Neural cell (in vitro differentiated cells): Measurements from ENCODE around the gene HNRNPUL1. TPM values are rescaled to one million over a fixed set of nuclear protein-coding genes. Genes with fewer than 3 reads are reported as not detected.

Source experiments
- H2AFZ ChIP-seq: fragments of 200-600, 300-800 bp; sonication (generic), shearing (Covaris generic); 2 replicates; pipeline ENCODE4 v1.6.0; 2014; ENCODE audit warnings: low read depth, mild to moderate bottlenecking, antibody characterized with exemption, low read length, moderate library complexity
- H3F3A ChIP-seq: fragments of 200-600 bp; shearing (Covaris generic); 2 replicates; pipeline ENCODE4 v1.6.1; 2016; ENCODE audit warnings: mild to moderate bottlenecking, moderate library complexity, mixed read lengths, antibody characterized with exemption, low read length; ENCODE audit not compliant: insufficient read depth, poor library complexity, severe bottlenecking
- H3K27ac ChIP-seq: fragments of 200-600, 300-800 bp; sonication (generic), shearing (Covaris generic); 2 replicates; pipeline ENCODE4 v1.5.1; 2014; ENCODE audit warnings: mild to moderate bottlenecking, low read length, moderate library complexity
- H3K27me3 ChIP-seq: fragments of 300-800, 200-600 bp; sonication (generic), shearing (Covaris generic); 2 replicates; pipeline ENCODE4 v1.6.0; 2014; ENCODE audit warnings: mild to moderate bottlenecking, low read depth, low read length, moderate library complexity; ENCODE audit not compliant: insufficient read depth
- H3K36me3 ChIP-seq: fragments of 300-800, 200-600 bp; sonication (generic), shearing (Covaris generic); 2 replicates; pipeline ENCODE4 v1.5.1; 2014; ENCODE audit warnings: mild to moderate bottlenecking, antibody characterized with exemption, low read length, moderate library complexity; ENCODE audit not compliant: insufficient read depth
- H3K4me2 ChIP-seq: fragments of 300-800, 200-600 bp; sonication (generic), shearing (Covaris generic); 2 replicates; pipeline ENCODE4 v1.6.0; 2014; ENCODE audit warnings: mild to moderate bottlenecking, low read length
- H3K4me3 ChIP-seq: fragments of 300-800, 200-600 bp; sonication (generic), shearing (Covaris generic); 2 replicates; pipeline ENCODE4 v1.5.1; 2014; ENCODE audit warnings: mild to moderate bottlenecking, low read length, moderate library complexity
- H3K79me2 ChIP-seq: fragments of 200-600 bp; shearing (Covaris generic); replicated peaks from 2 replicates; pipeline ENCODE4 v1.6.0; 2014; ENCODE audit warnings: mild to moderate bottlenecking, low read length, moderate library complexity; ENCODE audit not compliant: insufficient read depth
- H3K9ac ChIP-seq: fragments of 300-800, 200-600 bp; sonication (generic), shearing (Covaris generic); 2 replicates; pipeline ENCODE4 v1.6.1; 2016; ENCODE audit warnings: mild to moderate bottlenecking, low read length, mixed read lengths
- H3K9me2 ChIP-seq: fragments of 200-600 bp; shearing (Covaris generic); 2 replicates; pipeline ENCODE4 v1.6.1; 2016; ENCODE audit warnings: mild to moderate bottlenecking, low read length, mixed read lengths; ENCODE audit not compliant: insufficient read depth
- H3K9me3 ChIP-seq: fragments of 200-600, 300-800 bp; sonication (generic), shearing (Covaris generic); 2 replicates; pipeline ENCODE4 v1.6.1; 2016; ENCODE audit warnings: mild to moderate bottlenecking, mixed run types, low read length, moderate library complexity, mixed read lengths
- H4K20me1 ChIP-seq: fragments of 200-600 bp; shearing (Covaris generic); 2 replicates; pipeline ENCODE4 v1.6.1; 2016; ENCODE audit warnings: mild to moderate bottlenecking, mixed run types; ENCODE audit not compliant: insufficient read depth
- CTCF ChIP-seq: fragments of 450-650 bp; IDR thresholded peaks from 2 replicates; pipeline ENCODE4 v1.5.1; 2014; ENCODE audit warnings: antibody characterized with exemption, mild to moderate bottlenecking, moderate library complexity; ENCODE audit not compliant: poor library complexity, severe bottlenecking
- EP300 ChIP-seq: fragments of 450-650 bp; conservative IDR thresholded peaks from 2 replicates; pipeline ENCODE4 v1.6.1; 2014; ENCODE audit warnings: antibody characterized with exemption, mild to moderate bottlenecking, moderate library complexity; ENCODE audit not compliant: poor library complexity, severe bottlenecking
- EZH2 ChIP-seq: fragments of 200-600, 300-800 bp; shearing (Covaris generic), sonication (generic); IDR thresholded peaks from 2 replicates; pipeline ENCODE4 v1.6.1; 2014; ENCODE audit warnings: antibody characterized with exemption, low read length, borderline replicate concordance, mild to moderate bottlenecking; ENCODE audit not compliant: insufficient read depth, poor library complexity, severe bottlenecking
- MXI1 ChIP-seq: fragments of 450-650 bp; conservative IDR thresholded peaks from 2 replicates; pipeline ENCODE4 v1.6.1; 2014; ENCODE audit warnings: antibody characterized with exemption, mild to moderate bottlenecking; ENCODE audit not compliant: poor library complexity, severe bottlenecking
- POLR2AphosphoS5 ChIP-seq: IDR thresholded peaks from 2 replicates; pipeline ENCODE4 v1.6.1; 2012
- RAD21 ChIP-seq: fragments of 450-650 bp; conservative IDR thresholded peaks from 2 replicates; pipeline ENCODE4 v1.6.1; 2014; ENCODE audit warnings: antibody characterized with exemption, mild to moderate bottlenecking, moderate library complexity
- REST ChIP-seq: IDR thresholded peaks from 2 replicates; pipeline ENCODE4 v1.6.1; 2012; ENCODE audit warnings: borderline replicate concordance
- SMC3 ChIP-seq: fragments of 450-650 bp; conservative IDR thresholded peaks from 2 replicates; pipeline ENCODE4 v1.6.1; 2014; ENCODE audit warnings: antibody characterized with exemption, mild to moderate bottlenecking, moderate library complexity; ENCODE audit not compliant: poor library complexity
- TAF1 ChIP-seq: IDR thresholded peaks from 2 replicates; pipeline ENCODE4 v1.6.1; 2012; ENCODE audit warnings: low read depth
- polyA plus RNA-seq: library from polyadenylated mRNA; depleted of rRNA; stranded (reverse); fragments of >200 nt; gene quantifications from 2 replicates; pipeline ENCODE4 v1.2.3, GENCODE V29; 2014

HNRNPUL1 gene
- polyA plus RNA-seq, 1 donor from 2014 or later, result 34.6 TPM

GRCh38 chr19:41307090-41307875, 43.1 kb downstream of the HNRNPUL1 start:
- Histone ChIP-seq H3K27ac (no peak overlapping the region), H3K36me3 (no peaks in the 10 kb centered on the region), H3K9me3 (no peaks in the 10 kb centered on the region), H3K9me2 (no peaks in the 10 kb centered on the region), H3F3A (no peaks in the 10 kb centered on the region), H3K4me2 (no peak overlapping the region), H2AFZ (no peak overlapping the region), H3K27me3 (no peaks in the 10 kb centered on the region), H3K79me2 (peaks cover 10% of the 10 kb centered on the region), H4K20me1 (no peaks in the 10 kb centered on the region), H3K4me3 (no peak overlapping the region), H3K9ac (no peak overlapping the region)
- no peak for TF ChIP-seq POLR2AphosphoS5
- TF ChIP-seq MXI1, result no peak
- no peak for TF ChIP-seq CTCF
- TF ChIP-seq REST, result no peak

GRCh38 chr19:41307954-41308449, 43.8 kb downstream of the HNRNPUL1 start:
- Histone ChIP-seq H3F3A (no peaks in the 10 kb centered on the region), H3K9me3 (no peaks in the 10 kb centered on the region), H3K79me2 (peaks cover 10% of the 10 kb centered on the region), H3K27me3 (no peaks in the 10 kb centered on the region), H3K9me2 (no peaks in the 10 kb centered on the region), H3K36me3 (no peaks in the 10 kb centered on the region), H3K4me2 (no peak overlapping the region), H4K20me1 (no peaks in the 10 kb centered on the region), H3K4me3 (no peak overlapping the region), H3K27ac (peak overlapping the region; percentile 23), H2AFZ (no peak overlapping the region), H3K9ac (no peak overlapping the region)
- TF ChIP-seq EZH2, result no peak
- no peak for TF ChIP-seq REST
- no peak for TF ChIP-seq SMC3
- TF ChIP-seq MXI1, result no peak
- no peak for TF ChIP-seq POLR2AphosphoS5
- no peak for TF ChIP-seq CTCF
- TF ChIP-seq EP300, result no peak
- no peak for TF ChIP-seq TAF1
- no peak for TF ChIP-seq RAD21
